ENCODE measurements around the gene ENC1.

GRCh38 chr5:74618106-74618505 lies 22.4 kb downstream of the ENC1 start:
- TF ChIP-seq CTCF (IDR thresholded peaks at IDR 0.05; ENCODE audit: poor library complexity) = no peak
- TF ChIP-seq EZH2phosphoT487 (IDR thresholded peaks at IDR 0.05; ENCODE audit: low read depth, severe bottlenecking, unreplicated experiment) = no peak

Data from hepatocyte (in vitro differentiated cells).